ENCODE results near the gene CCDC124. TPM values are rescaled to one million over a fixed set of nuclear protein-coding genes. Genes with fewer than 3 reads are reported as not detected.

The CCDC124 gene, protein sequence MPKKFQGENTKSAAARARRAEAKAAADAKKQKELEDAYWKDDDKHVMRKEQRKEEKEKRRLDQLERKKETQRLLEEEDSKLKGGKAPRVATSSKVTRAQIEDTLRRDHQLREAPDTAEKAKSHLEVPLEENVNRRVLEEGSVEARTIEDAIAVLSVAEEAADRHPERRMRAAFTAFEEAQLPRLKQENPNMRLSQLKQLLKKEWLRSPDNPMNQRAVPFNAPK
- 16.1 and 62.1 TPM in 2 replicates for total RNA-seq

DNA sequence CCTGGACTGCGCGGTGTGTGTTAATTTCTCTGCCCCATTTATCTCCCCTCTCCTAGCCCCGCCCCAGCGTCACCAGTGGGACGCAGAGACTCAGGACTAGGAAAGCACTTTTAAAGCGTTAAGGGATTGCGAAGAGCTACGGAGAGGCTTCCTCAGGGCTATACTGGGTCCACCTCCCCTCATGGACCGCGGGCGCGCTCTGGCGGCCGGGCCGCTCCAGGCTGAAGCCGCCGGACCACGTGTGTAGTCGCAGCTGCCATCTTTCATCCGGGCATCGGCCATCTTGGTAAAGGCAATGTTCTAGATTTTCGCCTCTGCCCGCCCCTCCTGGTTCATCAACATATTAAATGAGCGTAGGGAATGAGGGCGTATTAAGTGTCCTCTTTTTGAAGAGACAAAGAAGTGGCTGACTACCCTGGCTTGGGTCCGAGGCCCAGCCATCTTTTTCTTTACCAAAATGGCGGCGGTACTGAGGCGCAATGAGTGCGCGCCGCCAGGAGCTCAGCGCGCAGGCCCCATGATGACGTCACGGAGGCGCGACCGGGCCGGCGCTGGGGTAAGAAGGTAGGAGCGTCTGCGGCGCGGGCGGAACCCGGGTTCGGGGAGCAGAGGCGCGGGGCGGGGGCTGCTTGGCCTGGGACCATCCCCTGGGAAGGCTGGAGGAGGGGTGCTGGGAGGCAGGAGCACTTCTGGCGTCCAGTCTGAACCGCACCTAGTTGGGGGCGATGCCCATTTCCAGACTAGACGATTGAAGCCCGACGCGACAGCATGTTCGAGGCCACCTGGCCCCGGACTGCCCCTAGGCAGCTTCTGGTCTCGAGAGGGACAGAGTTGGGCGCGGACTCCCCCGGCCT is at the start of gene CCDC124:
Gene CCDC124, plus strand, starts transcription at position 531 of the 854 bp plus-strand sequence. CDS start 3,406 bp downstream, outside the sequence.

DNA sequence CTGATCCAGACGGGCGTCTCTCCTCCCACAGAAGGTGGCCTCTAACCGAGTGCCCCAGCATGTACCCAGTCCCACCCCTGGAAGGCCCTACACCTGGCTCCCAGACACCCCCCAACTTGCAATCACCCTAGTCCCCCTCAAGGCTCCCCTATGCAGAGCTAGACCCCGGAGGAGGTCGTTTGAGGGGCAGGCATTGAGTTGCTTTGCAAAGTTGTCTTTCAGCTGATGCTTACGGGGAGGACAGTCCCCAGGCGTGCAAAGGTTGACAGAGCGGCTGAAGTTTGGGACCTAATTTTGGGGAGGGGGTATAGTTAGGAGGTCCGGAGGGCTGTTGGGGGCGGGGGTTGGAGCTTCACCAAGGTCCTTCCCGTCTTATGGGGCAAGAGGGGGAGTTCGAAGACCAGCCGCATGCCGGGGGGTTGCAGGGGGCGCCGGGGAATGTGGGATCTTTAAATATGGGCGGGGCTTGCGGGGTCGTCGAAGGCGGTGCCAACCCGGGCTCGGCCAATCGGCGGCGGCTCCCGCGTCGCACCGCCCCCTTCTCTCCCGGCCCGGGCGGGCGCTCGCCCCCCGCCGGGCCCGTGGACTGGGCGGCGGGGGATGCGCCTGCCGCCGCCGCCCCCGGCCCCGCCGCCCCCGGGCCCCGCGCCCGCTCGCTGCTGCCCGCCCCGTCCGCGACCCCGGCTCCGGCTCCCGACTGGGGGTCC is 33.9 kb downstream of the CCDC124 start, which contains the start of gene KCNN1:
Gene KCNN1, plus strand, starts transcription at position 558 of the 707 bp plus-strand sequence. CDS start 6,782 bp downstream, outside the sequence.

Other genes with a start within 250 kb of the CCDC124 start
- 1.3 and 3.9 TPM in 2 replicates for gene UNC13A, start 244.7 kb upstream of the CCDC124 start, total RNA-seq
- gene MAP1S, start 213.5 kb upstream of the CCDC124 start, total RNA-seq: 24.0 and 27.0 TPM in 2 replicates
- gene FCHO1, start 181.5 kb upstream of the CCDC124 start, total RNA-seq: 0.56 and 0.58 TPM in 2 replicates
- gene B3GNT3, start 137.9 kb upstream of the CCDC124 start, total RNA-seq: not detected in 2 replicates
- not detected in 2 replicates for gene INSL3, start 111.5 kb upstream of the CCDC124 start, total RNA-seq
- gene JAK3, start 85.0 kb upstream of the CCDC124 start, total RNA-seq: 3.1 and 3.9 TPM in 2 replicates
- 1,052 and 1,128 TPM in 2 replicates for gene RPL18A, start 73.1 kb upstream of the CCDC124 start, total RNA-seq
- gene SLC5A5, start 61.1 kb upstream of the CCDC124 start, total RNA-seq: not detected in 2 replicates
- gene KCNN1, start 34.1 kb downstream of the CCDC124 start, total RNA-seq: under 0.01 TPM in 1 of 2 replicates, not detected in the other
- 12.3 and 19.4 TPM in 2 replicates for gene ARRDC2, start 75.2 kb downstream of the CCDC124 start, total RNA-seq
- gene IL12RB1, start 153.9 kb downstream of the CCDC124 start, total RNA-seq: 0.19 and 0.28 TPM in 2 replicates
- gene MAST3, start 164.8 kb downstream of the CCDC124 start, total RNA-seq: 2.1 and 3.1 TPM in 2 replicates
- gene PIK3R2, start 220.1 kb downstream of the CCDC124 start, total RNA-seq: 11.1 and 11.3 TPM in 2 replicates
- gene IFI30, start 240.8 kb downstream of the CCDC124 start, total RNA-seq: 74.4 and 75.5 TPM in 2 replicates

Measured in regular cardiac myocyte (primary cell).